GOT3 (cell line): ENCODE data around the gene DDX60.

Source experiments
- DNase-seq: peaks from one replicate; lab custom pipeline; 2025; ENCODE audit warnings: mixed read lengths; lab: John Stamatoyannopoulos, UW

Gene DDX60

DNA sequence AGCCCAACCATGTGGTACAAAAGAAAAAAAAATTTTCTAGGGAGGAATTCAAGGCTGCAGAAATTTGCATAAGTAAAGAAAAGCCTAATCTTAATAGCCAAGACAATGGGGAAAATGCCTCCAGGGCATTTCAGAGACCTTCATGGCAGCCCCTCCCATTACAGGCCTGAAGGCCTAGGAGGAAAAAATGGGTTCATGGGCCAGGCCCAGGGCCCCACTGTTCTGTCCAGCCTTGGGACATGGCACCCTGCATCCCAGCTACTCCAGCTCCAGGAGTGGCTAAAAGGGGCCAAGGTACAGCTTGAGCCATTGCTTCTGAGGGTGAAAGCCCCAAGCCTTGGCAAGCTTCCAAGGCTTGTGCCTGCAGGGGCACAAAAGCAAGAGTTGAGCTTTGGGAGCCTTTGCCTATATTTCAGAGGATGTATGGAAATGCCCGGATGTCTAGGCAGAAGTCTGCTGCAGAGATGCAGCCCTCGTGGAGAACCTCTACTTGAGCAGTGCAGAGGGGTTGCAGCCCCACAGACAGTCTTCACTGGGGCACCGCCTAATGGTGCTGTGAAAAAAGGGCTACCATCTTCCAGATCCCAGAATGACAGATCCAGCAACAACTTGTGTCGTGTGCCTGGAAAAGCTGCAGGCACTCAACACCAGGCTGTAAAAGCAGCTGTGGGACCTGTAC, 115.2 kb downstream of the DDX60 start:
- no peak for DNase-seq

DNA sequence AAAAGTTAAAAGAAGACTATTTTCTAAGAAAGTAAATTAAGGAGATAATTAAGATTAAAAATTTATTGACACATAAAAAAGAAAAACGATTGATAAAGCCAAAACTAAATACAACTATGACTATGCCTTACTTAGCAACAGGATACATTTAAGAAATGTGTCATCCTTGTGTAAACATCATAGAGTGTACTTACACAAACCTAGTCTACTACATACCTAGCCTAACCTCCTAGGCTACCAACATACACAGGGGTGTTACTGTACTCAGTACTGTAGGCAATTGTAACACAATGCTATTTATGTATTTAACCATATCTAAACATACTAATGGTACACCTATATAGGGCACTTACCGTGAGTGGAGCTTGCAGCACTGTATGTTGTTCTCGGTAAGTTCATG, 117.9 kb downstream of the DDX60 start:
- no peak for DNase-seq

GRCh38 chr4:168199260-168199957, 119.1 kb downstream of the DDX60 start:
- DNase-seq, result no peak

DNA sequence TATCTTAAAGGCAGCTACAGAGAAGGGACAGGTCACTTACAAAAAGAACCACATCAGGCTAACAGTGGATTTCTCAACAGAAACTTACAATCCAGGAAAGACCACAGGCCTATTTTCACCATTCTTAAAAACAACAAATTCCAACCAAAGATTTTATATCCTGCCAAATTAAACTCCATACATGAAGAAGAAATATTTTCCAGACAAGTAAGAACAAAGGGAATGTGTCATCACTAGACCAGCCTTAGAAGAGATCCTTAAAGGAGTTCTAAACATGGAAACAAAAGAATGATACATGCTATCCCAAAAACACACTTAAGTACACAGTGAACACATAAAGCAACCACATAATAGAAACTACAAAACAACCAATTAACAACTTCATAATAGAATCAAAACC, 120.6 kb downstream of the DDX60 start:
- no peak for DNase-seq

GRCh38 chr4:168188754-168189153, 129.8 kb downstream of the DDX60 start:
- no peak for DNase-seq

DNA sequence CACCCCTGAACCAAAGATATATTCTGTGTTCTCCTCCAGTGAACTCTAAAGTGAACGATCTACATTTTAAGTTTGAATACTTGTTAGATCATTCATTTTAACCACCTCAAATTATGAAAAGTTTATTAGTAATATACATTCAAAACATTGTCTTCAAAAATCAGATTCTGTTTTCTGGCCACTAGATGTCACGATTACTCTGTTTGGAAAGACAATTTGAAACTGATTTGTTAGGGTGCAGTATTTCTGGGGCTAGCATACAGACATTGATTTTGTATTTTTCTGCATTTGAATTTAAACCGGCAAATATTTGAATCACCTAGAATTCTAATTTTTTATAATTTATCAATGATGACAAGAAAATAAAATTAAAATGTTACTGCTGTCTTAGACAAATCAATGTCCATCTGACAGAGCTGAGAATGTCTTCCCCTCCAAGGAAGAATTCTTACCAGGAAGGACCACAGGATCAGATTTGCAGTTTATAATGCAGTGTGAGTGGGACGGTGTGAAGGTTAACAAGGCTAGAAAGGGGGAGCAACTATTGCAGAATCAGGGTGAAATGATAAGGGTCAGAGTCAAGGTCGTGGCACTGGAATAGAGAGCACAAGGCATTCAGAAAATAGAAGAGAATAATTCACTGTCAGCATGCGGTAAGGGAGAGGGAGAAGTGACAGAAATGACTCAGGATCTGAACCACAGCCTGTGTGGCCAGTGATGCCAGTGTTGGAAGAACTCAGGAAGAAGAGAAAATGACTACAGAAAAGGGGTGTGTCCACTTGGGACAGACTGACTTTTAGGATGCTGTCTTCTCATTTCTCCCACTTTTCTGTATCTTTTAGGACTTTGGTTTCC, 134.6 kb downstream of the DDX60 start:
- DNase-seq, result no peak

- no peak for DNase-seq
Measured at GRCh38 chr4:168177546-168178149, 140.9 kb downstream of the DDX60 start.

GRCh38 chr4:168174308-168174707, 144.2 kb downstream of the DDX60 start:
- DNase-seq, result no peak

DNA sequence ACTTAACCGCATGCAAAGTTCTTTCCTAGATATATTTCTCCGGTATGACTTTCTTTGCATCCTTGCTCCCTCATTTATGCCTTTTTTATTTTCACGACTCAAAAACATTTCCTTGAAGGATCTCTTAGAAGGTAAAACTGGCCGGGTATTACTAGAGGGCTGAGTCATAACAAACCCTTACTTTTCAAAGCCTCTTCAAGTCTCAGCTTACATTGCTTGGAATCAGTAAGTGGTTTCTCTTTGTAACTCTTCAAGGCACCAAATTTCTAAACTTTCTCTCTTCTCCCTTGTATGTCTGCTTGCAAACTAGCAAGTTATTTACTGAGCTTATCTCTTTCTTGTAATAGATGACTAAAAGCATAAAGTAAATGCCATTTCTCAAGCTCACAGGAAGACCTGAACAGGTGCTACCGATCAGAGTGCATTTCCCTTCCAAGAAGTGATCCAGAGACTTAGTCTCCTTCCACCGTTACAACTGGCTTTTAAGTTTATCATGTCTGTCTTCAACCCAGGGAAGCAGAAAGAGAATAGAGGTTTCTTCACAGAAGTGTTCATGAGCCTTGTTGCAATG, 150.8 kb downstream of the DDX60 start:
- DNase-seq, result no peak
